Stimulated activated CD4-positive, alpha-beta T cell treated with anti-CD3 and anti-CD28 coated beads, Interleukin-15, amount 100 ng/mL, for 48 hours (primary cell): ENCODE measurements around the gene GLCE.

Experiments
- DNase-seq, 2 donors: peaks; one replicate each; pipeline ENCODE4 v3.0.0-alpha.2; 2020; ENCODE audit warnings: low read depth in 2 of 2

Gene GLCE

GRCh38 chr15:69320977-69321554, 160.6 kb downstream of the GLCE start:
- DNase-seq, result no peak
